ENCODE measurements around the gene NTNG2.

The NTNG2 gene

DNA sequence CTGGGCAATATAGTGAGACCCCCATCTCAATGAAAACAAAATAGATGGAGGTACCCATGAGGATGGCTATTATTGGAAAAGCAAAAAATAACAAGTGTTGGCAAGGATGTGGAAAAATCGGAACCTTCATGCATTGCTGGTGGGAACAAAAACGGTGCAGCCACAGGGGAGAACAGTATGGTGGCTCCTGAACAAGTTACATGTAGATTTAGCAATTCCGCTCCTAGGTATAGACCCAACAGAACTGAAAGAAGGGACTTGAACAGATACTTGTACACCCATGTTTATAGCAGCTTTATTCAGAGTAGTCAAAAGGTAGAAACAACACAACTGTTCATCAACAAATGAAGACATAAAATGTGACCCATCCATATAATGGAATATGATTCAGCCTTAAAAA is 43.0 kb downstream of the NTNG2 start:
- DNase-seq (ENCODE audit: low read depth): no peak

DNA sequence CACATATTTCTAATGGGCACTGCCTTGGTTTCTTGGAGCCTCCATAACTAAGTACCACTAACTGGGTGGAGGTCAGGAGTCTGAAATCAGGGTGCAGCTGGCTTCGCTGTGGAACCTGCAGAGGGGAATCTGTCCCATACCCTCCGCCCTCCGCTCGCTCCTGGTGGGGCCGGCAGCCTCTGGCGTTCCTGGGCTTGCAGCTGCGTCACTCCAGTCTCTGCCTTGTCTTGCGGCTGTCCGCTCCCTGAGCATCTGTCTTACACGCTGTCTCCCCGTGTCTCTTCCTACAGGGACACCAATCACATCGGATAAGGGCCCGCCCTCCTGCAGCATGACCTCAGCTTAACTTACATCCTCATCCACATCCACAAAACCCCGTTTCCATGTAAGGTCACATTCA is 45.4 kb downstream of the NTNG2 start:
- no peak for DNase-seq (ENCODE audit: low read depth)

DNA sequence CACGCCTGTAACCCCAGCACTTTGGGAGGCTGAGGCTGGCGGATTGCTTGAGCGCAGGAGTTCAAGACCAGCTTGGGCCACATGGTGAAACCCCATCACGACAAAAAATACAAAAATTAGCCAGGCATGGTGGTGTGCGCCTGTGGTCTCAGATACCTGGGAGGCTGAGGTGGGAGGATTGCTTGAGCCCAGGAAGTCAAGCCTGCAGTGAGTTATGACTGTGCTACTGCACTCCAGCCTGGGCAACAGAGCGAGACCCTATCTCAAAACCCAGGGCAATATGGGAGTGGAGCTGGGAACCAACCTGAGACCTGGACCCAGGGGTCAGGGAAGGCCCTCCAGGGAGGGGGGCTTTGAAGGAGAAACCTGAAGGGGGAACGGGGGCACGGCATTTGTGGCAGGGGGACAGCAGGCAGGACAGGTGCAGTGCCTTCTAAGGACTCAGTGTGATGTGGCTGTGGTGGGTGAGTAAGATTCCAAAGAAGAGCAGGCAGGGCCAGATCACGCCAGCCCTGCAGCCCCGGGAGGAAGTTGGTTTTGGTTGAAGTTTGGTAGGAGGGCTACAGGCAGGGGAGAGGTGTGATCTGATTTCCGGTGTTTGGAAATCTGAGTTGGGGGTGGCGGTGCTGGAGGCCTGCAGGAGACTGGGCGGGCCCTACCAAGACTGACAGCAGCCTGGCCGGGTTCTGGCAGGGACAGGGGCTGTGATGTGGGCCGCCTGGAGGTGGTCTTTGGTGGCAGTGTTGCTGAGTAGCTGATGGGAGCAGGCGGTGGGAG is 46.2 kb downstream of the NTNG2 start:
- DNase-seq (ENCODE audit: low read depth): no peak

DNA sequence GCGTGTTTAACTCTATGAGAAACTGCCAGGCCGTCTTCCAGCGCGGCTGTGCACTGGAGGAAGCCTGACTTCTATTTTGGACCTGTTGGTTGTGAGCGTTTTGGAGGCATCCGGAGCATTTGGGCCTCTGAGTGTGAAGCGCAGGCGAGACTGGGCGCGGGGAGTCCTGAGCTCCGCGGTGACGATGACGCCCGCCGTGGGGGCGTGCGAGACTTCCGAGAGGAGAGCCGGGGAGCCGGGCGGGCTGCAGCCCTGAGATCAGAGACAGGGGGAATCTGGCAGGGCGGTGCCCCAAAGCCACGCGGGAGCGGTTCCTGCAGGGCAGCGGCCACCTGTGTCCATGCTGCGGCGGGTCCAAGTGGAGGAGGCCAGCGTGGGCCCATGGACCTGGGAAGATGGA is 47.4 kb downstream of the NTNG2 start:
- DNase-seq (ENCODE audit: low read depth): no peak

GRCh38 chr9:132210472-132211145 is 48.8 kb downstream of the NTNG2 start:
- DNase-seq (ENCODE audit: low read depth): no peak

- DNase-seq (ENCODE audit: low read depth): no peak
Observed at GRCh38 chr9:132211570-132211969, 49.7 kb downstream of the NTNG2 start.

DNA sequence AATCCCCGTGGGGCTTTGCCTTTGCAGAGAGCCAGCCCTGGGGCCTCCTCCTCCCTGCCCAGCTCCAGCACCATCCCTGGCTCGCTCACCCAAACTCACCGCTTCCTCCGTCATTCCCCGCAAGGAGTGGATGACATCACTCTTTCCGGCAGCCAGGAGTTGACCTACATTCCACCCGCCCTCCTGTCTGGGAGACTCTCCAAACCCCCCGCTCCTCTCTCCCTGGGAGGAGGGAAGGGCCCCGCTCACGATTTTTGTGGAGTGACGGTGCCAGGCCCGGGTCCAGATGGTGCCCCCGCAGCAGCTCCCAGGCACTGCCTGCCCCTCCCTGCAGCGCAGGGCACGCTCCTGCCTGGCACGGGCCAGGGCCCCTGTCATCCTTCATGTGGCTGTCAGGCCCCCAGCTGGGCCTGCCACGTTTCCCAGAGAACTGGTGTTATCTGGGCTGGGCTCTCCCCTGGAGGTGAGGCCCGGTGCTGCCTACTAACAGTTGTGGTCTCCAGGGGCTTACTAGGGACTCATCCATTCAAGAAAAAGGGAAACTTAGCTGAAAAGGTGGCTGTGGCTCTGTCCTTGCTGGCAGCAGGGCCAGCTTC is 52.3 kb downstream of the NTNG2 start:
- DNase-seq (ENCODE audit: low read depth): no peak

DNA sequence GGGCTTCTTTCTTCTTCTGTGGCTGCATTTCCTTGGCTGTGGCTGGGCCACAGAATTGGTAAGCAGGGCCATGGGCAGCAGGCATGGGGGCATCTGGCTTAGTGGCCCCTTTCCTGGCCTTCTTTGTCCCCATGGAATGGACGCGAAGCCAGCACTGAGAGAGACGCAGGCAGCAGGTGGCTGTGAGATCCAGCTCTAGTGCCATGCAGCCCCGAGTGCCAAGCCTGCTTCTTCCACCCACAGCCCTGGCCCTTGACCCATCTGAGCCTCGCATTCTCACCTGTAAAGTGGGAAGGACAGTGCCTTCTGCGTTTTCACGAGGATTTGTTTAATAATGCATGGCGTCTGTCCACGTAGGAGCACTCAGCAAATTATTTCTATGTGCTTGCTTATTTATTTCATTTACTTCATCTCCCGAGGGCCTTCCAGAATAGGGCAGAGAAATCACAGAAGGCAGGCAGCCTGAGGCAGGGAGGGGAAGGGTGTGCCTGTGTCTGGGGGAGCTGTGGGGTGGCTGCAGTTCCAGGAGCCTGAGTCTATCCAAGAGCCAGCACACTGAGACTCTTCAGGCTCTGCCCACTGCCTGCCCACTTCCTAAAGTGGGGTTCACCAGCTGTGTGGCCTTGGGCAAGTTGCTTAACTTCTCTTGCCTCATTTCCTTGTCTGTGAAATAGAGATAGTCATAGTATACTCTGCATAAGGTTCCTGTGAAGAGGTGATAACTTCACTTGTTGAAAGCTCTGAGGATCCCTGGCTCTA is 55.2 kb downstream of the NTNG2 start:
- DNase-seq (ENCODE audit: low read depth): no peak

GRCh38 chr9:132218208-132218607 is 56.4 kb downstream of the NTNG2 start:
- DNase-seq (ENCODE audit: low read depth): no peak

- DNase-seq (ENCODE audit: low read depth): no peak
Observed at GRCh38 chr9:132221941-132222340, 60.1 kb downstream of the NTNG2 start.

- DNase-seq (ENCODE audit: low read depth): no peak
Observed at GRCh38 chr9:132224645-132225044, 62.8 kb downstream of the NTNG2 start.

DNA sequence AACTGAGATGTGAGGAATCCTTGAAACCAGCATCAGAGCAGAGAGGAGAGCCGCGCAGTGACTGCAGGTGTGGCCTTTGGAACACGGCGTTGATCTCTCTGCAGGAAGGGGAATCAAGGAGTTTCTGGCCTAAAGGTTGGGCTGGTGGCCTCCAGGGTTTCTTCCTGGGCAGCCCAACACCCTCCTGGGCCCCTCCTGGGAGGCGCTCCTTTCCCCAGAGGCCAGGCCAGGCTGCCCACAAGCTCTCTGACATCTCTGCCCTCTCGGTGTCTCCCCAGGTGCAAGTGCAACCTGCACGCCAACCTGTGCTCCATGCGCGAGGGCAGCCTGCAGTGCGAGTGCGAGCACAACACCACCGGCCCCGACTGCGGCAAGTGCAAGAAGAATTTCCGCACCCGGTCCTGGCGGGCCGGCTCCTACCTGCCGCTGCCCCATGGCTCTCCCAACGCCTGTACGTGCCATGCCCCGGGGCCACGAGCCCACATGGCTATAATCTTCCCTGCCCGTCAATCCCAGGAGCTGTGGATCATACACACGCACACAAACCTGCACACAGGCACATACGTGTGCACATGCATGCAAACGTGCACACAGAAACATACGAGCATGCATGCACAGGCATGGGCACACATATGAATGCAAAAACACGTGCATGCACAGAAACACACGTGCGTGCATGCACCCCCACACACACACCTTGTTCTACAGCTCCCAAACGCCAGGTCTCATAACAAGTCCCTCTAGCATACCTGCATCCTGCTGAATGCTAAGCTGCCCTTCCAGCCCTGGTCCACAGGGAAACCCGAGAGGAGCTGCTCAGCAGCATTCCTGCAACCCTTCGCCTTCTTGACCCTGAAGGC is 64.9 kb downstream of the NTNG2 start:
- no peak for DNase-seq (ENCODE audit: low read depth)

DNA sequence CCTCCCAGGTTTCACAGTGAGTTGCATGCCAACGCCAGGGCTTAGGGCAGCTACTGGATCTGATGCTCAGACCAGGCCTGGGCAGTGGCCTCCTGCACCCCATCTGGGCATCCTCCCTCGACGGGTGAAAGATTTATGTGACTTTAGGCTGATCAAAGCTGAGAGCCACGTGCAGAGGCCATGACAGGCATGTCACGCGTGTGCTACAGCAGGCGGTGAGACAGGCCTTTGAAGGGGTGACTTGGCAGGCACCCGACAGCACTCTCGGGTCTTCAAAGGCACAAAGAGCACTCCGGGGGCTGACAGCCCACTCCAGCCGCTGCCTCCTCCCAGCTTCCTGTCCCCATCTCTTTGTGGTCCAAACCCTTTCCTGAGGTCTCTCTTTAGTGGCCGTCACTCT is 66.2 kb downstream of the NTNG2 start:
- no peak for DNase-seq (ENCODE audit: low read depth)

GRCh38 chr9:132230605-132231004 is 68.7 kb downstream of the NTNG2 start:
- DNase-seq (ENCODE audit: low read depth): no peak

- no peak for DNase-seq (ENCODE audit: low read depth)
Observed at GRCh38 chr9:132231019-132231701, 69.3 kb downstream of the NTNG2 start.

- DNase-seq (ENCODE audit: low read depth): no peak
Observed at GRCh38 chr9:132232522-132232921, 70.7 kb downstream of the NTNG2 start.

DNA sequence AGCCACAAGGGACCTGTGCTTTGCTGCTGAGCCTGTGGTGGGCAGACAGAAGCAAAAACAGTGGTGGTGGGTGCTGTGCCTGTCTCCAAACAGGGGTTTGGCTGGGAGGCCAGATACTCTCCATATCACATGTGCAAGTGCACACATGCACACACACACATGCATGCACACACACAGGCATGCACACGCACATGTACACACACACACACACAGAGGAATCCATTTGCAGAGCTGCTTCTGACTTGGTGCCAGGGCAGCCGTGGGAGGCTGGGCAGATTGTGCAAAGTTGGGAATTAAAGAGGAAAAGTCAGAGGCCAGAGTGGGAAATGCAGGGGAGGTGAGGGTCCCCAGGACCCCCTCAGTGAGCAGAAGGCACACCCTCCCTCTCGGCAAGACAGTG is 71.3 kb downstream of the NTNG2 start:
- no peak for DNase-seq (ENCODE audit: low read depth)

DNA sequence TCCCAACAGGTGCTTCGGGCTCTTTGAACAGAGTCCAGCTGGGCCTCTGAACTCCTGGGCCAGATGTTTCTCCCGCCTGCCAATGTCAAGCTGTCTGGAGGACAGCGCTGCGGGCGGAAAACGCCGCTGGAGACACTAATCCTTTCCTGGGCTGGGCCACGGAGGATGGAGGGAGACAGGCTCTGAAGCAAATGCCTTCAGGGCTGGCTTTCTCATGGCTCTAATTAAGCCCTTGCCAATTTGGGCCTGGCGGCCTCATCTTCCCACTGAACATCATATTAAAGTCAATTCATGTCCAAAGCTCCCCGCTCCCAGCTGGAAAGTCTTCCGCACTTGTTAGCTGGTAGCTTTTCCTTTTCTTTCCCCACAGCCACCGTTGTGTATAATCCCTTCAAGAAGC is 72.7 kb downstream of the NTNG2 start:
- no peak for DNase-seq (ENCODE audit: low read depth)

DNA sequence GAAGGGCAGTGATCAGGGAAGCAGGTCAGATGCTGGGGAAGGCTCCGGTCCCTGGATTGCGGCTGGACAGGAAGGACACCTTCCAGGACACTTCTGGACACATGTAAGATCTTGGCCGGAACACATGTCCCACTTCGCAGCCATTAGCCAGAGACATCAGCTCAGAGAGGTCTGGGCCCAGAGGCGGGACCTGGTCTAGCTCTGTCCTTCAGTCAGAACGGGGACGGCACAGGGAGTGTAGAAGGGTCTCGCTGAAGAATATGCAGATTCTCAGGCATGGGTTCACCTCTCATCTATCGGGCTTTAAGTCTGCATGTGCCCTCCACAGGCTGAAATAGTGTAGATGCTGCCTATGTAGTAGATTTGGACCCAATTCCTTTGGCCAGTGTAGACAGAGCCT is 73.3 kb downstream of the NTNG2 start:
- DNase-seq (ENCODE audit: low read depth): no peak

DNA sequence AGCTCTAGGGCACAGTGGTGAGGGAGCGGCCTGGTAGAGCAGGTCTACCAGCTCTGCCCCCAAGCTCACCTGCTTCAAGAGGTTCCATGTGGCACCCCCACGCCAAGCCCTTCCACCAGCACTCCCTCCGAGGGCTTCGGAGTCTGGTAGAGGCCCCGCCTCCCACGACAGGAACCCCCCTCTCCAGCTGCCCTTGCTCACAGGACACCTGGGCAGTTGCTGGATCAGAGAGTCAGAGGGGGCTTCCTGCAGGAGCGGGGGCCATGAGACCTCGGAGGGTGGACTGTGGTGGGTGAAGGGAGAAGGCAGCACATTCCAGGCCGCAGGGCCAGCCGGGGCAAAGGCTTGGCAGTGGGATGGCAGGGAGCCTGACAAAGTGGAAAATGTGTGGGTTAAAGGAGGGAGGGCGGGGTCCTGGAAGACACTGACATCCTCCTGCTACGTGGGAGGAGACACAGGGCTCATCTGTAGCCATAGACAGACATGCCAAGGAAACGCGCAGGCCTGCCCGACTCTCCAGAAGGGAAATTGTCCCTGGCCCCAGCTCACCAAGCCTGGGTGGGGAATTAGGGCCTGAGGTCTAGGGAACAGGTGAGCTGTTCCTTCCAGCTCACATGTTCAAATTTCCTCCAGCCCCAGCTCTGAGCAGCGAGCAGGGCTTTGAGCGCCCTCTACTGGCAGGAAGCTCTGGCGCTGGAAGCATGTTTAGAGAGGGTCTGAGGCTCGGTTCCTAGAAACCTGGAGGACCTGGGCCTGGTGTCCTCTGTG is 74.2 kb downstream of the NTNG2 start:
- peak; percentile 25 for DNase-seq (ENCODE audit: low read depth)

Measured in CMK (cell line).